ENCODE measurements around the gene TLCD1.

GRCh38 chr17:28745786-28746411 lies 19.9 kb upstream of the TLCD1 start:
- TF ChIP-seq CTCF (IDR thresholded peaks at IDR 0.05 in 8 of 11, conservative IDR thresholded peaks at IDR 0.05 in 3 of 11) (no peak), POLR2AphosphoS5 (IDR thresholded peaks at IDR 0.05) (no peak)

All from spleen (tissue), 7 donors.